OCI-LY7 (cell line): ENCODE data around the gene SLC44A3. TPM values are rescaled to one million over a fixed set of nuclear protein-coding genes. Genes with fewer than 3 reads are reported as not detected.

Source experiments
- BruUV-seq: library from RNA; stranded (reverse); fragments of 400-500 nt; replicated peaks from 2 replicates; lab custom pipeline; 2021; lab: Mats Ljungman, UMichigan
- CTCF ChIA-PET: fragments of 300-600 bp; sonication (Branson Sonifier 250); formaldehyde crosslinking; loops from one replicate; lab custom pipeline; 2022; ENCODE audit warnings: antibody characterized with exemption; ENCODE audit not compliant: unreplicated experiment; lab: Charles Lee
- POLR2A ChIA-PET: fragments of 300-600 bp; sonication (Branson Sonifier 250); formaldehyde crosslinking; loops from one replicate; lab custom pipeline; 2022; ENCODE audit warnings: antibody characterized with exemption; lab: Charles Lee
- DNase-seq: peaks from one replicate; pipeline ENCODE4 v3.0.0-alpha.2; 2015; ENCODE audit warnings: low spot score
- H2AFZ ChIP-seq: fragments of 200-600 bp; sonication (generic), shearing (Covaris generic); 2 replicates; pipeline ENCODE4 v1.6.1; 2014; ENCODE audit warnings: mild to moderate bottlenecking, antibody characterized with exemption, low read length, moderate library complexity
- H3K27ac ChIP-seq: fragments of 200-600 bp; sonication (generic); 2 replicates; pipeline ENCODE4 v1.5.1; 2014; ENCODE audit warnings: mixed run types, low read depth, mild to moderate bottlenecking, moderate library complexity, low read length, inconsistent platforms; ENCODE audit not compliant: poor library complexity, severe bottlenecking
- H3K36me3 ChIP-seq: fragments of 200-600 bp; sonication (generic); 2 replicates; pipeline ENCODE4 v1.6.1; 2014; ENCODE audit warnings: mild to moderate bottlenecking, antibody characterized with exemption, low read length, moderate library complexity, mixed read lengths; ENCODE audit not compliant: insufficient read depth
- H3K4me1 ChIP-seq: fragments of 200-600 bp; sonication (generic); 2 replicates; pipeline ENCODE4 v1.5.1; 2014; ENCODE audit warnings: mild to moderate bottlenecking, low read length; ENCODE audit not compliant: insufficient read depth, poor library complexity, severe bottlenecking
- H3K4me2 ChIP-seq: fragments of 200-600 bp; sonication (generic); 2 replicates; pipeline ENCODE4 v1.6.1; 2014; ENCODE audit warnings: mild to moderate bottlenecking, low read length
- H3K4me3 ChIP-seq: fragments of 200-600 bp; sonication (generic); 2 replicates; pipeline ENCODE4 v1.5.1; 2014; ENCODE audit warnings: mild to moderate bottlenecking, low read depth, low read length; ENCODE audit not compliant: poor library complexity, severe bottlenecking
- H3K79me2 ChIP-seq: fragments of 200-600 bp; sonication (generic); 2 replicates; pipeline ENCODE4 v1.6.1; 2016; ENCODE audit warnings: low read depth, mild to moderate bottlenecking, low read length, moderate library complexity, mixed read lengths; ENCODE audit not compliant: insufficient read depth
- H3K9me2 ChIP-seq: fragments of 200-600 bp; sonication (generic); 2 replicates; pipeline ENCODE4 v1.6.1; 2016; ENCODE audit warnings: mild to moderate bottlenecking, low read length, mixed read lengths; ENCODE audit not compliant: insufficient read depth
- H3K9me3 ChIP-seq: fragments of 200-600 bp; sonication (generic); 2 replicates; pipeline ENCODE4 v1.6.1; 2014; ENCODE audit warnings: mild to moderate bottlenecking, mixed run types, low read length, mixed read lengths
- H4K20me1 ChIP-seq: fragments of 200-600 bp; sonication (generic); 2 replicates; pipeline ENCODE4 v1.6.1; 2014; ENCODE audit warnings: mild to moderate bottlenecking, antibody characterized with exemption, low read length, moderate library complexity, mixed read lengths; ENCODE audit not compliant: insufficient read depth
- CTCF ChIP-seq: fragments of 200-600 bp; sonication (generic); conservative IDR thresholded peaks from 2 replicates; pipeline ENCODE4 v1.5.1; 2014; ENCODE audit warnings: mild to moderate bottlenecking, antibody characterized with exemption, low read length, moderate library complexity, mixed read lengths
- EZH2phosphoT487 ChIP-seq: fragments of 200-600 bp; sonication (generic); IDR thresholded peaks from 2 replicates; pipeline ENCODE4 v1.6.1; 2018; ENCODE audit warnings: low read depth, borderline replicate concordance, mild to moderate bottlenecking, mixed run types, antibody characterized with exemption, low read length, moderate library complexity, mixed read lengths
- intact Hi-C: fragments of 100-400 bp; cut with micrococcal nuclease; formaldehyde crosslinking; loops from one replicate; pipeline ENCODE4 v1.10.0; 2022; ENCODE audit not compliant: unreplicated experiment
- total RNA-seq, 2 experiments: library from RNA; depleted of rRNA in 1 of 2; stranded (reverse); fragments of >200 nt in 1 of 2; shearing (Covaris generic) in 1 of 2; gene quantifications; 2 replicates each; pipeline ENCODE4 v1.2.3, GENCODE V29; 2014 to 2022

The SLC44A3 gene
- total RNA-seq, 2 experiments from 2014 or later, result not detected

GRCh38 chr1:94929351-94930217 is 109.4 kb downstream of the SLC44A3 start:
- intact Hi-C loops, result no loop called here

DNA sequence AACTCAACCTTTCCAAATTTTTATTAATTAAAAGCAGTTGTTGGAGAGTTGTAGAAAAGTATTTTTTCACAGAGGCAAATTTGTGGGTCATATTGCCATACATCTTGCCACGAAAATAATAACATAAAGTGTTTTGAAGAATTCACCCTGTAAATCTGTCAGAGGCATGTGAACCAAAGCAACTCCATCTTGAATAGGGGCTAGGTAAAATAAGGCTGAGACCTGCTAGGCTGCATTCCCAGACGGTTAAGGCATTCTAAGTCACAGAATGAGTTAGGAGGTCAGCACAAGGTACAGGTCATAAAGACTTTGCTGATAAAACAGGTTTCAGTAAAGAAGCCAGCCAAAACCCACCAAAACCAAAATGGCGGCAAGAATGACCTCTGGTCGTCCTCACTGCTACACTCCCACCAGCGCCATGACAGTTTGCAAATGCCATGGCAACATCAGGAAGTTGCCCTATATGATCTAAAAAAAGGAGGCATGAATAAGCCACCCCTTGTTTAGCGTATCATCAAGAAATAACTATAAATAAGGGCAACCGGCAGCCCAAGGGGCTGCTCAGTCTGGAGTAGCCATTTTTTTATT is 111.2 kb downstream of the SLC44A3 start:
- no peaks in the 10 kb centered on the region for H3K36me3 ChIP-seq
- H3K27ac ChIP-seq, result no peak overlapping the region
- no peaks in the 10 kb centered on the region for H3K79me2 ChIP-seq
- no peaks in the 10 kb centered on the region for H3K9me2 ChIP-seq
- no TSS peak for BruUV-seq
- intact Hi-C loops, result no loop called here
- no peaks in the 10 kb centered on the region for H3K4me1 ChIP-seq
- DNase-seq, result no peak
- no peak overlapping the region for H2AFZ ChIP-seq
- POLR2A ChIA-PET, result no interaction called here
- H3K4me2 ChIP-seq, result no peak overlapping the region
- no peak overlapping the region for H3K4me3 ChIP-seq
- H3K9me3 ChIP-seq, result no peaks in the 10 kb centered on the region
- no peaks in the 10 kb centered on the region for H4K20me1 ChIP-seq
- CTCF ChIA-PET, result no interaction called here
- no peak for TF ChIP-seq EZH2phosphoT487
- TF ChIP-seq CTCF, result no peak

More at GRCh38 chr1:94929351-94930217, 109.4 kb downstream of the SLC44A3 start:
- Histone ChIP-seq H3K27ac (no peak overlapping the region), H3K4me1 (no peaks in the 10 kb centered on the region), H3K4me2 (no peak overlapping the region), H2AFZ (no peak overlapping the region), H3K36me3 (no peaks in the 10 kb centered on the region), H4K20me1 (no peaks in the 10 kb centered on the region), H3K4me3 (no peak overlapping the region), H3K9me3 (no peaks in the 10 kb centered on the region), H3K9me2 (no peaks in the 10 kb centered on the region), H3K79me2 (no peaks in the 10 kb centered on the region)
- ChIA-PET POLR2A (no interaction called here), CTCF (no interaction called here)
- no peak for TF ChIP-seq CTCF
- no peak for DNase-seq
- no TSS peak for BruUV-seq

DNA sequence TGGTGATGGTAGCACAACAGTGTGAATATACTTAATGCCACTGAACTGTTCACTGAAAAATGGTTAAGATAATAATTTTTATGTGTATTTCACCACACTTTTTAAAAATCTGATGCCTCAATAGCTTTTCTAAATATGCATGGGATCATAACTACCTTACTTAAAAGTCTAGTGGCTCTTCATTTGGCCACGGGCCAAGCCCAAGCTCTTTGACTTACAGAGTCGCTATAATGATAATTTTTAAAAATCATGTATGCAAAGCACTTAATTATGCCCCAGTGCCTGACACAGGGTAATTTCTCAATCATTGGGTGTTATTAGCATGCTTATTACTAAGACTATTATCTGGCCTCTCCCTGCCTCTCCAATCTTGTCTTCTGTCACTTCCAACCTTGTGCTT is 114.4 kb downstream of the SLC44A3 start:
- Histone ChIP-seq H3K4me2 (no peak overlapping the region), H3K27ac (no peak overlapping the region), H3K4me3 (no peak overlapping the region), H2AFZ (no peak overlapping the region), H3K9me2 (no peaks in the 10 kb centered on the region), H3K9me3 (no peaks in the 10 kb centered on the region), H3K79me2 (no peaks in the 10 kb centered on the region), H4K20me1 (no peaks in the 10 kb centered on the region), H3K36me3 (no peaks in the 10 kb centered on the region), H3K4me1 (no peaks in the 10 kb centered on the region)
- TF ChIP-seq CTCF (no peak), EZH2phosphoT487 (no peak)
- no TSS peak for BruUV-seq
- intact Hi-C loops, result no loop called here
- CTCF ChIA-PET, result no interaction called here
- DNase-seq, result no peak
- POLR2A ChIA-PET, result no interaction called here
